ENCODE results near the gene CCIN.

CCIN gene

GRCh38 chr9:36123515-36123914, 45.7 kb upstream of the CCIN start:
- Histone ChIP-seq H2AFZ (ENCODE audit: low read depth, low read length) (no peak overlapping the region), H3K27me3 (ENCODE audit: insufficient read depth, low read length, poor library complexity) (no peaks in the 10 kb centered on the region), H3K4me2 (ENCODE audit: insufficient read depth, low read length) (no peak overlapping the region), H3K79me2 (ENCODE audit: insufficient read depth, low read length) (no peaks in the 10 kb centered on the region), H3K4me3 (ENCODE audit: low read depth in 1 of 2, low read length in 2 of 2) (no peak overlapping the region), H4K20me1 (ENCODE audit: insufficient read depth, low read length) (no peaks in the 10 kb centered on the region), H3K9ac (ENCODE audit: low read depth, low read length) (no peak overlapping the region), H3K27ac (ENCODE audit: low read length) (no peak overlapping the region), H3K4me1 (ENCODE audit: insufficient read depth, low read length) (no peaks in the 10 kb centered on the region), H3K9me3 (ENCODE audit: insufficient read depth, low read length, severe bottlenecking) (no peaks in the 10 kb centered on the region), H3K36me3 (ENCODE audit: insufficient read depth, low read length) (no peaks in the 10 kb centered on the region)
- DNase-seq: no peak
- no peak for TF ChIP-seq CTCF (IDR thresholded peaks at IDR 0.05; ENCODE audit: borderline replicate concordance, extremely low read depth, low read length, poor library complexity, severe bottlenecking)
- no peak for ATAC-seq (ENCODE audit: insufficient read depth, low read depth)

DNA sequence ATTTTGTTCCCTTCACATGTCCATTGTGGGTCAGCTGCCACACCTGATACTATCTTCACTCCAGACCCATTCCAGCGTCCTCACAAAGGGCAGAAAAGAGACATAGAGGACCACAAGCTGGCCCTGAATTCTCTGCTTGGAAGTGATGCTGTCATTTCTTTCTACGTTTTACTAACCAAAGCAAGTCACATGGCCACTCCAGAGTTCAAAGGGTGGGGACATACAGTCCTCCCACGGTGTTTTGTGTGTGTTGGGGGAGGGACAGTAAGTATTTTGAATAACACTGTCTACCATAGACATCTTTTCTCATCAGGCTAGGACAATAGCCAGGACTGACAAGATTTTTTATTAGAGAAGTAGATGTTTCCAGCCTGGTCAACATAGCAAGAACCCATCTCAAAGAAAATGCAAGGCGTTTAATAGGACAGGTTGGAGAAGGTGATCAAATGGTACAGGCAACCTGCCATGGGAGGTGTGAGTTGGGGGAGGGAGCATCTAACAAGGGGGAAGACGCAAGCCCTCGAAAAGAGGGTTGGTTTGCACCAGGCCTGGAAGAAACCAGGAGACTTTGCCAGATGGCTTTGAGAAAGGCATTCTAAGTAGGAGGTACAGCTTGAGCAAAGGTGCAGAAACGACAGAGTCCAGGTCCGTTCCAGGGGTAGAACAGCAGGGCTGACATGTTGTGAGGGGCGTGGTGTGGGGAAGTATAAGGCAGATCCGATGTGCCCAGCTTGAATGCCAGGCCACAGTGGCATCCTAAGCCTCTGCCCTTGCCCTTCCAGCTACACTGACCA, 43.9 kb upstream of the CCIN start:
- Histone ChIP-seq H3K9me3 (ENCODE audit: insufficient read depth, low read length, severe bottlenecking) (no peaks in the 10 kb centered on the region), H2AFZ (ENCODE audit: low read depth, low read length) (no peak overlapping the region), H3K79me2 (ENCODE audit: insufficient read depth, low read length) (no peaks in the 10 kb centered on the region), H3K36me3 (ENCODE audit: insufficient read depth, low read length) (no peaks in the 10 kb centered on the region), H3K9ac (ENCODE audit: low read depth, low read length) (no peak overlapping the region), H3K4me3 (ENCODE audit: low read depth in 1 of 2, low read length in 2 of 2) (no peak overlapping the region), H3K4me1 (ENCODE audit: insufficient read depth, low read length) (no peaks in the 10 kb centered on the region), H3K27ac (ENCODE audit: low read length) (no peak overlapping the region), H3K27me3 (ENCODE audit: insufficient read depth, low read length, poor library complexity) (no peaks in the 10 kb centered on the region), H4K20me1 (ENCODE audit: insufficient read depth, low read length) (no peaks in the 10 kb centered on the region), H3K4me2 (ENCODE audit: insufficient read depth, low read length) (no peak overlapping the region)
- TF ChIP-seq CTCF (IDR thresholded peaks at IDR 0.05; ENCODE audit: borderline replicate concordance, extremely low read depth, low read length, poor library complexity, severe bottlenecking) (no peak), EZH2 (IDR thresholded peaks at IDR 0.05; ENCODE audit: borderline replicate concordance, low read depth, low read length, severe bottlenecking) (no peak)
- no peak for DNase-seq
- ATAC-seq (ENCODE audit: insufficient read depth, low read depth): no peak

DNA sequence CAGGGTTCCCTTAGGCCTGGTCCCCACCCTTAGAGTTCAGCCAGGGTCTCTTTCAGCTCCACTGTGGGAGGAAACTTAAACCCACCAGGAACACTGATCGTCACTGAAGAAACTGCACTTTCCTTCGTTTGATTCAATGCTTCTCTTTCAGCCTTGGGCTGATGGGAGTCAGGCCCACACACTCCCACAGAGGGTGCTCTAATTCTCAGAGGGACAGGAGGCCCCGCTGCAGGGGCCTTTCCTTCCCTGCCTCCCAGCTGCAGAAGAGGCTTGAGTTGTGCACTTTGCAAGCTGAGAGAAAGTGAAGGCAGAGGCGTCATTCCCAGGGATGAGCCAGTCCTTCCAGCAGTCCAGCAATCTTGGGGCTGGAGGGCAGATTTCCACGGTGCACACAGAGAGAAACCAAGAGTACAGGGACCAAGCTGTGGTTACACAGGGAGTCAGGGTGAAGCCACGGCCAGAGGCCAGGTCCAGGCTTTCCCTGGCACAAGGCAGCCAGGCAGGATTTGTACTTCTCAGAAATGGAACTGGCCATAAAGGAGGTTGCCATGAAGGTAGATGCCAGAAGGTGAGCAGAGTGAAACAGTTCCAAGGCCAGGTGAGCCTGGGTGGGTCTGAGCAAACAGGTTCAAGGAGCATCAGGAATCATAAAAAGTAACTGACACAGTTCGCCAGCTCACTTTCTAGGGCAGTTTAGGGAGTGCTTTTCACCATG, 43.0 kb upstream of the CCIN start:
- no peak overlapping the region for H3K4me3 ChIP-seq (ENCODE audit: low read depth in 1 of 2, low read length in 2 of 2)
- no peaks in the 10 kb centered on the region for H3K27me3 ChIP-seq (ENCODE audit: insufficient read depth, low read length, poor library complexity)
- no peaks in the 10 kb centered on the region for H3K9me3 ChIP-seq (ENCODE audit: insufficient read depth, low read length, severe bottlenecking)
- DNase-seq (no peak), ATAC-seq (ENCODE audit: insufficient read depth, low read depth) (no peak)
- no peak overlapping the region for H3K9ac ChIP-seq (ENCODE audit: low read depth, low read length)
- no peak overlapping the region for H3K4me2 ChIP-seq (ENCODE audit: insufficient read depth, low read length)
- H2AFZ ChIP-seq (ENCODE audit: low read depth, low read length): no peak overlapping the region
- no peaks in the 10 kb centered on the region for H3K36me3 ChIP-seq (ENCODE audit: insufficient read depth, low read length)
- no peaks in the 10 kb centered on the region for H3K79me2 ChIP-seq (ENCODE audit: insufficient read depth, low read length)
- TF ChIP-seq CTCF (IDR thresholded peaks at IDR 0.05; ENCODE audit: borderline replicate concordance, extremely low read depth, low read length, poor library complexity, severe bottlenecking): no peak
- TF ChIP-seq EZH2 (IDR thresholded peaks at IDR 0.05; ENCODE audit: borderline replicate concordance, low read depth, low read length, severe bottlenecking): no peak
- no peak overlapping the region for H3K27ac ChIP-seq (ENCODE audit: low read length)
- H3K4me1 ChIP-seq (ENCODE audit: insufficient read depth, low read length): no peaks in the 10 kb centered on the region
- no peaks in the 10 kb centered on the region for H4K20me1 ChIP-seq (ENCODE audit: insufficient read depth, low read length)

All from DND-41 (cell line).